Esophagus squamous epithelium (tissue), 4 donors: Measurements from ENCODE around the gene NBPF11.
"Not testable (repeated sequence)": the region's sequence is repeated elsewhere in the genome, so short reads cannot be mapped to it uniquely, and the experiment has no call there.

Experiments used
- CTCF ChIP-seq, 6 experiments: fragments of 450-650 bp in 4 of 6; fragments of 200-600 bp in 2 of 6; sonication (generic) in 2 of 6; IDR thresholded peaks; one replicate each; pipeline ENCODE4 v1.5.1; 2016 to 2019; ENCODE audit warnings: antibody characterized with exemption in 6 of 6, mild to moderate bottlenecking in 4 of 6, moderate library complexity in 4 of 6
- POLR2A ChIP-seq, 4 donors: fragments of 450-650 bp; IDR thresholded peaks; one replicate each; pipeline ENCODE4 v1.6.1; 2017; ENCODE audit warnings: antibody characterized with exemption in 4 of 4, mild to moderate bottlenecking in 4 of 4, moderate library complexity in 3 of 4

GRCh38 chr1:148143223-148143622 is 8.9 kb downstream of the NBPF11 start:
- TF ChIP-seq CTCF, POLR2A (IDR thresholded peaks at IDR 0.05): not testable (repeated sequence)
